WERI-Rb-1 (cell line): ENCODE results near the gene IGF2.

Experiments
- DNase-seq: peaks from one replicate; pipeline ENCODE4 v3.0.0-alpha.2; 2020
- H3K27ac ChIP-seq: fragments of 250-450 bp; sonication (Bioruptor Pico); 2 replicates; pipeline ENCODE4 v1.5.1; 2020; ENCODE audit warnings: mild to moderate bottlenecking, moderate library complexity
- H3K27me3 ChIP-seq: fragments of 250-450 bp; sonication (Bioruptor Pico); 2 replicates; pipeline ENCODE4 v1.5.1; 2021; ENCODE audit warnings: mild to moderate bottlenecking, low read depth, moderate library complexity; ENCODE audit not compliant: insufficient read depth, severe bottlenecking
- H3K36me3 ChIP-seq: fragments of 250-450 bp; sonication (Bioruptor Pico); 2 replicates; pipeline ENCODE4 v1.5.1; 2020; ENCODE audit warnings: mild to moderate bottlenecking, moderate library complexity
- H3K4me3 ChIP-seq: 2 replicates; pipeline ENCODE4 v1.5.1; 2011; ENCODE audit warnings: low read depth, mild to moderate bottlenecking, control low read depth, low read length
- H3K9me3 ChIP-seq: fragments of 250-450 bp; sonication (Bioruptor Pico); 2 replicates; pipeline ENCODE4 v1.5.1; 2021; ENCODE audit warnings: mild to moderate bottlenecking, moderate library complexity; ENCODE audit not compliant: severe bottlenecking
- CTCF ChIP-seq: IDR thresholded peaks from 2 replicates; pipeline ENCODE4 v1.5.1; 2011; ENCODE audit warnings: low read depth, mild to moderate bottlenecking, control low read depth, inconsistent platforms, low read length

Gene IGF2

GRCh38 chr11:2101171-2101675 is 38.0 kb downstream of the IGF2 start:
- no peak for DNase-seq
- H3K9me3 ChIP-seq = no peaks in the 10 kb centered on the region

GRCh38 chr11:2100361-2101170 is 38.6 kb downstream of the IGF2 start:
- no peak for TF ChIP-seq CTCF
- no peaks in the 10 kb centered on the region for H3K36me3 ChIP-seq
- no peak for DNase-seq
- no peak overlapping the region for H3K4me3 ChIP-seq
- H3K27ac ChIP-seq = no peak overlapping the region
- peaks cover 95% of the 10 kb centered on the region for H3K27me3 ChIP-seq
- no peaks in the 10 kb centered on the region for H3K9me3 ChIP-seq

More at GRCh38 chr11:2101171-2101675, 38.0 kb downstream of the IGF2 start:
- no peak for TF ChIP-seq CTCF
- peaks cover 96% of the 10 kb centered on the region for H3K27me3 ChIP-seq
- no peak overlapping the region for H3K4me3 ChIP-seq
- H3K27ac ChIP-seq = no peak overlapping the region
- H3K36me3 ChIP-seq = no peaks in the 10 kb centered on the region

GRCh38 chr11:2099516-2100349 is 39.5 kb downstream of the IGF2 start:
- TF ChIP-seq CTCF = no peak
- DNase-seq = no peak
- Histone ChIP-seq H3K4me3 (no peak overlapping the region), H3K36me3 (no peaks in the 10 kb centered on the region), H3K27me3 (peaks cover 95% of the 10 kb centered on the region), H3K9me3 (no peaks in the 10 kb centered on the region), H3K27ac (no peak overlapping the region)

- no peak overlapping the region for H3K27ac ChIP-seq
- TF ChIP-seq CTCF = no peak
These were observed 40.3 kb downstream of the IGF2 start for GRCh38 chr11:2098691-2099515.

GRCh38 chr11:2097998-2098690 is 41.0 kb downstream of the IGF2 start:
- Histone ChIP-seq H3K4me3 (no peak overlapping the region), H3K9me3 (no peaks in the 10 kb centered on the region), H3K27ac (no peak overlapping the region), H3K27me3 (peaks cover 97% of the 10 kb centered on the region), H3K36me3 (no peaks in the 10 kb centered on the region)
- no peak for TF ChIP-seq CTCF
- DNase-seq = no peak

More at GRCh38 chr11:2098691-2099515, 40.3 kb downstream of the IGF2 start:
- no peak for DNase-seq
- no peaks in the 10 kb centered on the region for H3K9me3 ChIP-seq
- no peak overlapping the region for H3K4me3 ChIP-seq
- peaks cover 97% of the 10 kb centered on the region for H3K27me3 ChIP-seq
- no peaks in the 10 kb centered on the region for H3K36me3 ChIP-seq
